Rectal smooth muscle tissue (tissue), 1 donor: Measurements from ENCODE around the gene SNCAIP.

Experiments used
- H3K27ac ChIP-seq: one replicate; pipeline ENCODE4 v1.7.0; 2013; ENCODE audit warnings: low read depth, low read length, inconsistent platforms
- H3K27me3 ChIP-seq: one replicate; pipeline ENCODE4 v1.7.0; 2013; ENCODE audit warnings: low read length; ENCODE audit not compliant: control insufficient read depth, insufficient read depth
- H3K36me3 ChIP-seq: one replicate; pipeline ENCODE4 v1.7.0; 2013; ENCODE audit warnings: low read length; ENCODE audit not compliant: control insufficient read depth, insufficient read depth
- H3K4me1 ChIP-seq: one replicate; pipeline ENCODE4 v1.7.0; 2013; ENCODE audit warnings: low read length; ENCODE audit not compliant: control insufficient read depth, insufficient read depth
- H3K4me3 ChIP-seq: one replicate; pipeline ENCODE4 v1.7.0; 2013; ENCODE audit warnings: low read length
- H3K9ac ChIP-seq: one replicate; pipeline ENCODE4 v1.7.0; 2013; ENCODE audit warnings: low read length

The SNCAIP gene

GRCh38 chr5:122297587-122298298, 14.3 kb upstream of the SNCAIP start:
- Histone ChIP-seq H3K27ac (no peak overlapping the region), H3K36me3 (no peaks in the 10 kb centered on the region), H3K27me3 (no peaks in the 10 kb centered on the region), H3K4me3 (no peak overlapping the region), H3K4me1 (peaks cover 3% of the 10 kb centered on the region), H3K9ac (no peak overlapping the region)

- Histone ChIP-seq H3K36me3 (no peaks in the 10 kb centered on the region), H3K9ac (no peak overlapping the region), H3K27ac (no peak overlapping the region)
Measured at GRCh38 chr5:122300374-122300773, 11.7 kb upstream of the SNCAIP start.

GRCh38 chr5:122301016-122301415, 11.0 kb upstream of the SNCAIP start:
- Histone ChIP-seq H3K4me1 (peaks cover 3% of the 10 kb centered on the region), H3K27me3 (no peaks in the 10 kb centered on the region), H3K27ac (no peak overlapping the region), H3K4me3 (no peak overlapping the region), H3K36me3 (no peaks in the 10 kb centered on the region), H3K9ac (no peak overlapping the region)

More at GRCh38 chr5:122300374-122300773, 11.7 kb upstream of the SNCAIP start:
- peaks cover 3% of the 10 kb centered on the region for H3K4me1 ChIP-seq
- H3K27me3 ChIP-seq: no peaks in the 10 kb centered on the region
- H3K4me3 ChIP-seq: no peak overlapping the region

GRCh38 chr5:122304471-122305215, 7.4 kb upstream of the SNCAIP start:
- H3K4me3 ChIP-seq: no peak overlapping the region
- no peak overlapping the region for H3K27ac ChIP-seq
- no peaks in the 10 kb centered on the region for H3K27me3 ChIP-seq
- H3K36me3 ChIP-seq: no peaks in the 10 kb centered on the region
- H3K9ac ChIP-seq: no peak overlapping the region
- peaks cover 3% of the 10 kb centered on the region for H3K4me1 ChIP-seq

- H3K36me3 ChIP-seq: no peaks in the 10 kb centered on the region
- no peaks in the 10 kb centered on the region for H3K4me1 ChIP-seq
- H3K27me3 ChIP-seq: no peaks in the 10 kb centered on the region
- no peak overlapping the region for H3K9ac ChIP-seq
- H3K27ac ChIP-seq: no peak overlapping the region
- H3K4me3 ChIP-seq: no peak overlapping the region
Measured at GRCh38 chr5:122306461-122306860, 5.6 kb upstream of the SNCAIP start.

- H3K27me3 ChIP-seq: peaks cover 8% of the 10 kb centered on the region
- H3K27ac ChIP-seq: no peak overlapping the region
- no peaks in the 10 kb centered on the region for H3K36me3 ChIP-seq
- H3K9ac ChIP-seq: no peak overlapping the region
- no peak overlapping the region for H3K4me3 ChIP-seq
- H3K4me1 ChIP-seq: peaks cover 7% of the 10 kb centered on the region
Measured at GRCh38 chr5:122310889-122311288, 1.1 kb upstream of the SNCAIP start.

GRCh38 chr5:122311497-122311960, 508 bp upstream of the SNCAIP start:
- Histone ChIP-seq H3K9ac (no peak overlapping the region), H3K36me3 (no peaks in the 10 kb centered on the region), H3K27me3 (peaks cover 8% of the 10 kb centered on the region), H3K27ac (no peak overlapping the region), H3K4me1 (peaks cover 7% of the 10 kb centered on the region), H3K4me3 (peak overlapping the region; percentile 55)

- Histone ChIP-seq H3K36me3 (no peaks in the 10 kb centered on the region), H3K4me1 (peaks cover 7% of the 10 kb centered on the region), H3K27ac (no peak overlapping the region), H3K9ac (peak overlapping the region; percentile 1), H3K4me3 (peak overlapping the region; percentile 67), H3K27me3 (peaks cover 8% of the 10 kb centered on the region)
Measured at GRCh38 chr5:122312591-122313406, 762 bp downstream of the SNCAIP start.

- Histone ChIP-seq H3K4me3 (no peak overlapping the region), H3K27me3 (peaks cover 8% of the 10 kb centered on the region), H3K9ac (no peak overlapping the region), H3K36me3 (no peaks in the 10 kb centered on the region), H3K4me1 (peaks cover 7% of the 10 kb centered on the region), H3K27ac (no peak overlapping the region)
Measured at GRCh38 chr5:122314036-122314435, 2.0 kb downstream of the SNCAIP start.

DNA sequence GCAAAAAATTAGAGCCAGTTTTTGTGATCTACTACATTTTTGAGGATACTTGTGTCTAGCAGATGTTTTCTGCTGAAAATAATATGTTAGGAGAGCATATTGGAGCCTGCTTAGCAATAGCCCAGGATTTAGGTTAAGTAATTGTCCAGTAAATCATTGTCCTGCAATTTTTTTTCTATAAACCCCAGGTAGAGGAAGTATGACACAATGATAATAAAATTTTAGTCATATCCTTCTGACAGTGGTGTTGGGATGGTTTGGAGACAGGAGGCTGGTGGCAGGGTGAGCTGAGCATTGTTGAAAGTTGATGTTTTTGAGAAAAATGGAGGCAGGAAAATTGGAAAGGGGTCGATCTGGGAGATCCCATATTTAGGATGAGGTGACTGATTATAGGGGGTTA, 3.5 kb downstream of the SNCAIP start:
- Histone ChIP-seq H3K4me3 (no peak overlapping the region), H3K27ac (no peak overlapping the region), H3K27me3 (peaks cover 8% of the 10 kb centered on the region), H3K36me3 (no peaks in the 10 kb centered on the region), H3K4me1 (peaks cover 7% of the 10 kb centered on the region), H3K9ac (no peak overlapping the region)

DNA sequence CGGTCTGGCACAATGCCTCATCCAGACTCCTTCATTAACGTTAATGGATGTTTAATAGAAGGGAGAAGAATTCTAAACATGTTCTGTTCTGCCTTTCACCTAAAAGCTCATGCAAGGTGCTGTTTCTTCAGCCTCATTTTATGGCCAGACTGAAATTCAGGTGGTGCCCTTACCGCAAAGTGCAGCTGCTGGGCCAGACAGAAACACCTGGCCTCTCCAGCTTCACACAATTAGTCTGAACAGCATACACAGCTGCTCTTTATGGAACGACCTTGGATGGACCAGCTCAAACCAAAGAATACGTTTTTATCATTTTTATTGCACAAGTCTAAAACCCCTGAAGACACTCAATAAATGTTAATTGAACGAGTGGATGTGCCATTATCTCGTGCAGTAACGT, 4.6 kb downstream of the SNCAIP start:
- H3K4me3 ChIP-seq: no peak overlapping the region
- H3K36me3 ChIP-seq: no peaks in the 10 kb centered on the region
- H3K27me3 ChIP-seq: peaks cover 8% of the 10 kb centered on the region
- no peak overlapping the region for H3K27ac ChIP-seq
- H3K9ac ChIP-seq: no peak overlapping the region
- peaks cover 7% of the 10 kb centered on the region for H3K4me1 ChIP-seq

GRCh38 chr5:122319897-122320296, 7.9 kb downstream of the SNCAIP start:
- H3K4me1 ChIP-seq: peaks cover 9% of the 10 kb centered on the region
- no peak overlapping the region for H3K4me3 ChIP-seq
- no peak overlapping the region for H3K9ac ChIP-seq
- no peaks in the 10 kb centered on the region for H3K27me3 ChIP-seq
- no peaks in the 10 kb centered on the region for H3K36me3 ChIP-seq
- H3K27ac ChIP-seq: no peak overlapping the region
